ENCODE data around the gene SETBP1. TPM values are rescaled to one million over a fixed set of nuclear protein-coding genes. Genes with fewer than 3 reads are reported as not detected.

SETBP1 gene
- total RNA-seq, 1 experiment from 2014 or later = 0.23 TPM

DNA sequence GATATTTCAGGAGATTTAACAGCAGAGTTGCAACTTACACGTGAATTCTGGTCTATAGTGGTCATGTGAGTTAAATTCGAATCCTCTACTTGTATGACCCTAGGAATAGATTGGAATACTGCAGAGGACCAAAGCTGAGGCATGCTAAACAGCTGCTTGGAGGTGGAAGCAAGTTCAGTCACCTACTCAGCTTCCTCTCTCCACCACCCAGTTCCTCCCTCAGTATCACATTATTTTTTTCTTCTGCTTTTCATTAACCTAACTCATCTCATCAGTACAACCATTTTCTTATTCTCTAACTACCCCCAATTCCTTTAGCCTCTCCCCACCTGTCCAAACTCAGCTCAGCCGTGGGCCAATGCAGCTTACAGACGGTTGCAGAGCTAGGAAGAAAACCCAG lies 385.5 kb downstream of the SETBP1 start:
- DNase-seq (ENCODE audit: low read depth, low spot score) = no peak
- no peak for ATAC-seq
- POLR2A ChIA-PET = no interaction called here
- no peaks in the 10 kb centered on the region for H3K9me3 ChIP-seq (ENCODE audit: control insufficient read depth, insufficient read depth, low read depth, low read length)
- no peak overlapping the region for H3K4me3 ChIP-seq (ENCODE audit: low read depth in 2 of 2, low read length in 2 of 2)
- no peak overlapping the region for H3K27ac ChIP-seq (ENCODE audit: low read length)
- H3K27me3 ChIP-seq (ENCODE audit: control insufficient read depth, insufficient read depth, low read length) = no peaks in the 10 kb centered on the region
- TF ChIP-seq TCF7L2 (IDR thresholded peaks at IDR 0.05; ENCODE audit: low read depth, low read length) = no peak
- TF ChIP-seq, protein P1, sequence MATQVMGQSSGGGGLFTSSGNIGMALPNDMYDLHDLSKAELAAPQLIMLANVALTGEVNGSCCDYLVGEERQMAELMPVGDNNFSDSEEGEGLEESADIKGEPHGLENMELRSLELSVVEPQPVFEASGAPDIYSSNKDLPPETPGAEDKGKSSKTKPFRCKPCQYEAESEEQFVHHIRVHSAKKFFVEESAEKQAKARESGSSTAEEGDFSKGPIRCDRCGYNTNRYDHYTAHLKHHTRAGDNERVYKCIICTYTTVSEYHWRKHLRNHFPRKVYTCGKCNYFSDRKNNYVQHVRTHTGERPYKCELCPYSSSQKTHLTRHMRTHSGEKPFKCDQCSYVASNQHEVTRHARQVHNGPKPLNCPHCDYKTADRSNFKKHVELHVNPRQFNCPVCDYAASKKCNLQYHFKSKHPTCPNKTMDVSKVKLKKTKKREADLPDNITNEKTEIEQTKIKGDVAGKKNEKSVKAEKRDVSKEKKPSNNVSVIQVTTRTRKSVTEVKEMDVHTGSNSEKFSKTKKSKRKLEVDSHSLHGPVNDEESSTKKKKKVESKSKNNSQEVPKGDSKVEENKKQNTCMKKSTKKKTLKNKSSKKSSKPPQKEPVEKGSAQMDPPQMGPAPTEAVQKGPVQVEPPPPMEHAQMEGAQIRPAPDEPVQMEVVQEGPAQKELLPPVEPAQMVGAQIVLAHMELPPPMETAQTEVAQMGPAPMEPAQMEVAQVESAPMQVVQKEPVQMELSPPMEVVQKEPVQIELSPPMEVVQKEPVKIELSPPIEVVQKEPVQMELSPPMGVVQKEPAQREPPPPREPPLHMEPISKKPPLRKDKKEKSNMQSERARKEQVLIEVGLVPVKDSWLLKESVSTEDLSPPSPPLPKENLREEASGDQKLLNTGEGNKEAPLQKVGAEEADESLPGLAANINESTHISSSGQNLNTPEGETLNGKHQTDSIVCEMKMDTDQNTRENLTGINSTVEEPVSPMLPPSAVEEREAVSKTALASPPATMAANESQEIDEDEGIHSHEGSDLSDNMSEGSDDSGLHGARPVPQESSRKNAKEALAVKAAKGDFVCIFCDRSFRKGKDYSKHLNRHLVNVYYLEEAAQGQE (IDR thresholded peaks at IDR 0.05; ENCODE audit: insufficient read depth in 1 of 2, low read depth in 2 of 2, low read length in 1 of 2) = no peak
- TF ChIP-seq, protein P2, sequence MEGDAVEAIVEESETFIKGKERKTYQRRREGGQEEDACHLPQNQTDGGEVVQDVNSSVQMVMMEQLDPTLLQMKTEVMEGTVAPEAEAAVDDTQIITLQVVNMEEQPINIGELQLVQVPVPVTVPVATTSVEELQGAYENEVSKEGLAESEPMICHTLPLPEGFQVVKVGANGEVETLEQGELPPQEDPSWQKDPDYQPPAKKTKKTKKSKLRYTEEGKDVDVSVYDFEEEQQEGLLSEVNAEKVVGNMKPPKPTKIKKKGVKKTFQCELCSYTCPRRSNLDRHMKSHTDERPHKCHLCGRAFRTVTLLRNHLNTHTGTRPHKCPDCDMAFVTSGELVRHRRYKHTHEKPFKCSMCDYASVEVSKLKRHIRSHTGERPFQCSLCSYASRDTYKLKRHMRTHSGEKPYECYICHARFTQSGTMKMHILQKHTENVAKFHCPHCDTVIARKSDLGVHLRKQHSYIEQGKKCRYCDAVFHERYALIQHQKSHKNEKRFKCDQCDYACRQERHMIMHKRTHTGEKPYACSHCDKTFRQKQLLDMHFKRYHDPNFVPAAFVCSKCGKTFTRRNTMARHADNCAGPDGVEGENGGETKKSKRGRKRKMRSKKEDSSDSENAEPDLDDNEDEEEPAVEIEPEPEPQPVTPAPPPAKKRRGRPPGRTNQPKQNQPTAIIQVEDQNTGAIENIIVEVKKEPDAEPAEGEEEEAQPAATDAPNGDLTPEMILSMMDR (IDR thresholded peaks at IDR 0.05) = no peak
- TF ChIP-seq POLR2AphosphoS5 (IDR thresholded peaks at IDR 0.05; ENCODE audit: low read depth, low read length) = no peak
- no peak for TF ChIP-seq SIN3A (IDR thresholded peaks at IDR 0.05; ENCODE audit: borderline replicate concordance, insufficient read depth, low read depth, low read length)
- CTCF ChIA-PET = no interaction called here
- in situ Hi-C loops (cut with HindIII; ENCODE audit: low pct_unique_long_range_greater_than_20kb, low sequenced_read_pairs) = no loop called here
- intact Hi-C loops (cut with micrococcal nuclease; ENCODE audit: unreplicated experiment) = no loop called here
- H3K36me3 ChIP-seq (ENCODE audit: control insufficient read depth, insufficient read depth, low read length) = no peaks in the 10 kb centered on the region
- no peaks in the 10 kb centered on the region for H3K4me1 ChIP-seq (ENCODE audit: control insufficient read depth, insufficient read depth, low read length)
- BruUV-seq (replicated peaks) = no TSS peak

DNA sequence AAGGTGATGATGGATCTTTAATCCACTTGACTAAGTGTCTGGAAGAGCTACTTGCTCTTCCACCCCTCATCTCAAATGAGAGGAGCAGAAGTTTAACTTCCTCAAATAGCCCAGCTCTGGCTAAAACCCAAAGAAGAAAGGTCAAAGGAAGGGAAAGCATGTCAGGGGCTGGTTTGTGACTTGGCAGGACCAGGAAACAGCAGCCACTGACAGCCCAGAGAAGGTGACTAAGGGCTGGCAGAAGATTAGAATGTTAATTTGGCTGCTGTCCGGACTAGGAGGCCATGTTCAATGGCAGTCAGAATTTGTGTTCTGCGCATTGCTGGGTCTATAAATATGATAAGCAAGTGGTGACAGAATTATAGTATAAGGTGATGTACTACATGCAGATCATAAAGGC lies 386.2 kb downstream of the SETBP1 start:
- POLR2A ChIA-PET = no interaction called here
- TF ChIP-seq TCF7L2 (IDR thresholded peaks at IDR 0.05; ENCODE audit: low read depth, low read length) = no peak
- TF ChIP-seq, protein P1 (IDR thresholded peaks at IDR 0.05; ENCODE audit: insufficient read depth in 1 of 2, low read depth in 2 of 2, low read length in 1 of 2) = no peak
- TF ChIP-seq, protein P2 (IDR thresholded peaks at IDR 0.05) = no peak
- no peak for TF ChIP-seq POLR2AphosphoS5 (IDR thresholded peaks at IDR 0.05; ENCODE audit: low read depth, low read length)
- no peak for TF ChIP-seq SIN3A (IDR thresholded peaks at IDR 0.05; ENCODE audit: borderline replicate concordance, insufficient read depth, low read depth, low read length)
- in situ Hi-C loops (cut with HindIII; ENCODE audit: low pct_unique_long_range_greater_than_20kb, low sequenced_read_pairs) = no loop called here
- ATAC-seq = no peak
- Histone ChIP-seq H3K27me3 (ENCODE audit: control insufficient read depth, insufficient read depth, low read length) (no peaks in the 10 kb centered on the region), H3K4me3 (ENCODE audit: low read depth in 2 of 2, low read length in 2 of 2) (no peak overlapping the region), H3K4me1 (ENCODE audit: control insufficient read depth, insufficient read depth, low read length) (no peaks in the 10 kb centered on the region), H3K9me3 (ENCODE audit: control insufficient read depth, insufficient read depth, low read depth, low read length) (no peaks in the 10 kb centered on the region), H3K27ac (ENCODE audit: low read length) (no peak overlapping the region), H3K36me3 (ENCODE audit: control insufficient read depth, insufficient read depth, low read length) (no peaks in the 10 kb centered on the region)
- intact Hi-C loops (cut with micrococcal nuclease; ENCODE audit: unreplicated experiment) = no loop called here
- CTCF ChIA-PET = no interaction called here
- DNase-seq (ENCODE audit: low read depth, low spot score) = no peak
- BruUV-seq (replicated peaks) = no TSS peak
